CD14-positive monocyte (primary cell): Measurements from ENCODE around the gene SMIM13. TPM values are rescaled to one million over a fixed set of nuclear protein-coding genes. Genes with fewer than 3 reads are reported as not detected.

Experiments used
- DNase-seq, 3 donors: peaks; one replicate each; pipeline ENCODE4 v3.0.0-alpha.2; 2011 to 2022
- H2AFZ ChIP-seq: 2 replicates; pipeline ENCODE4 v1.6.0; 2012; ENCODE audit warnings: mild to moderate bottlenecking, low read depth, low read length, inconsistent platforms; ENCODE audit not compliant: insufficient read depth, poor library complexity, severe bottlenecking
- H3K27ac ChIP-seq, 2 donors: 1 replicate in 1 of 2; 2 replicates in 1 of 2; pipeline ENCODE4 v1.5.1; 2012 to 2013; ENCODE audit warnings: low read length in 2 of 2, control low read depth in 1 of 2, inconsistent platforms in 1 of 2, low read depth in 1 of 2, mild to moderate bottlenecking in 1 of 2
- H3K27me3 ChIP-seq, 2 donors: one replicate each; pipeline versions ENCODE4 v1.6.0 to v1.6.1; 2011 to 2013; ENCODE audit warnings: low read length in 2 of 2; ENCODE audit not compliant: control insufficient read depth in 2 of 2, insufficient read depth in 2 of 2
- H3K36me3 ChIP-seq, 2 donors: replicated peaks in 1 of 2; 1 replicate in 1 of 2; 2 replicates in 1 of 2; pipeline versions ENCODE4 v1.5.1 to v1.6.1; 2012 to 2013; ENCODE audit warnings: low read length in 2 of 2, control low read depth in 1 of 2, inconsistent platforms in 1 of 2, mild to moderate bottlenecking in 1 of 2; ENCODE audit not compliant: insufficient read depth in 2 of 2, control insufficient read depth in 1 of 2
- H3K4me1 ChIP-seq, 2 donors: 1 replicate in 1 of 2; 2 replicates in 1 of 2; pipeline versions ENCODE4 v1.5.1 to v1.6.1; 2012 to 2013; ENCODE audit warnings: low read length in 2 of 2, control low read depth in 1 of 2, inconsistent platforms in 1 of 2, mild to moderate bottlenecking in 1 of 2, moderate library complexity in 1 of 2; ENCODE audit not compliant: insufficient read depth in 2 of 2, control insufficient read depth in 1 of 2
- H3K4me2 ChIP-seq: replicated peaks from 2 replicates; pipeline ENCODE3; 2012; ENCODE audit warnings: low read length, moderate library complexity, mild to moderate bottlenecking; ENCODE audit not compliant: poor library complexity, severe bottlenecking; ENCODE audit errors: extremely low read depth
- H3K4me3 ChIP-seq, 3 experiments: fragments of 200-600 bp in 1 of 3; sonication (generic) in 1 of 3; replicated peaks in 1 of 3; 1 replicate in 2 of 3; 2 replicates in 1 of 3; pipeline ENCODE4 v1.5.1; 2011 to 2013; ENCODE audit warnings: low read length in 3 of 3, mild to moderate bottlenecking in 3 of 3, control low read depth in 2 of 3, low read depth in 2 of 3, inconsistent platforms in 1 of 3, moderate library complexity in 1 of 3
- H3K79me2 ChIP-seq: 2 replicates; pipeline ENCODE4 v1.6.0; 2012; ENCODE audit warnings: mild to moderate bottlenecking, control low read depth, inconsistent platforms, low read length, moderate library complexity; ENCODE audit not compliant: insufficient read depth
- H3K9ac ChIP-seq: 2 replicates; pipeline ENCODE4 v1.6.0; 2017; ENCODE audit warnings: low read length, mild to moderate bottlenecking; ENCODE audit not compliant: insufficient read depth, poor library complexity, severe bottlenecking
- H3K9me3 ChIP-seq, 2 donors: replicated peaks in 1 of 2; 1 replicate in 1 of 2; 2 replicates in 1 of 2; pipeline versions ENCODE4 v1.5.1 to v1.6.1; 2012 to 2013; ENCODE audit warnings: low read length in 2 of 2, control low read depth in 1 of 2; ENCODE audit not compliant: control insufficient read depth in 1 of 2, insufficient read depth in 1 of 2
- H4K20me1 ChIP-seq: 2 replicates; pipeline ENCODE4 v1.6.0; 2012; ENCODE audit warnings: mild to moderate bottlenecking, low read length, control low read depth, moderate library complexity; ENCODE audit not compliant: insufficient read depth
- H3K27ac Mint-ChIP-seq, 7 donors: one replicate each; pipeline ENCODE4 v1.8.0; 2020; ENCODE audit warnings: mild to moderate bottlenecking in 7 of 7, mixed read lengths in 7 of 7, moderate library complexity in 6 of 7, inconsistent platforms in 2 of 7
- H3K27me3 Mint-ChIP-seq, 3 donors: one replicate each; pipeline ENCODE4 v1.8.0; 2021 to 2022; ENCODE audit warnings: low read depth in 3 of 3, mild to moderate bottlenecking in 3 of 3, mixed read lengths in 3 of 3, moderate library complexity in 3 of 3, inconsistent platforms in 1 of 3
- H3K36me3 Mint-ChIP-seq, 2 donors: one replicate each; pipeline ENCODE4 v1.8.0; 2020; ENCODE audit warnings: mixed read lengths in 2 of 2, inconsistent platforms in 1 of 2, mild to moderate bottlenecking in 1 of 2
- H3K4me1 Mint-ChIP-seq: one replicate; pipeline ENCODE4 v1.8.0; 2020; ENCODE audit warnings: mild to moderate bottlenecking, mixed read lengths
- H3K4me3 Mint-ChIP-seq, 2 donors: one replicate each; pipeline ENCODE4 v1.8.0; 2020; ENCODE audit warnings: mild to moderate bottlenecking in 2 of 2, mixed read lengths in 2 of 2, moderate library complexity in 1 of 2
- H3K9me3 Mint-ChIP-seq, 7 donors: one replicate each; pipeline ENCODE4 v1.8.0; 2020 to 2022; ENCODE audit warnings: mixed read lengths in 7 of 7, mild to moderate bottlenecking in 6 of 7, moderate library complexity in 6 of 7, inconsistent platforms in 2 of 7
- WGBS: methylation state at CpG from one replicate; pipeline ENCODE4 v1.1.5; 2013; ENCODE audit warnings: missing lambda C conversion rate; ENCODE audit not compliant: insufficient coverage; 5-methylcytosine and 5-hydroxymethylcytosine counted together
- intact Hi-C, 2 donors: fragments of 100-400 bp; cut with micrococcal nuclease; formaldehyde crosslinking; loops; one replicate each; pipeline versions ENCODE4 v1.15.0 to v1.15.1; 2023
- polyA plus RNA-seq, 3 donors: library from polyadenylated mRNA; depleted of rRNA in 1 of 3; unstranded in 2 of 3; stranded (reverse) in 1 of 3; fragments of 300-500 nt in 2 of 3; fragments of >200 nt in 1 of 3; fragmentation: Illumina TruSeq in 2 of 3; gene quantifications; 1 replicate in 2 of 3; 2 replicates in 1 of 3; pipeline ENCODE4 v1.2.3, GENCODE V29; 2012 to 2021
- TF ChIP-seq, protein P1 (sequence below): fragments of 200-600 bp; IDR thresholded peaks from one replicate; pipeline ENCODE4 v1.8.0; 2022; ENCODE audit warnings: antibody characterized with exemption, mild to moderate bottlenecking

Gene SMIM13
- polyA plus RNA-seq, 3 donors = 1.4 to 3.4 (median 2.4) TPM

DNA sequence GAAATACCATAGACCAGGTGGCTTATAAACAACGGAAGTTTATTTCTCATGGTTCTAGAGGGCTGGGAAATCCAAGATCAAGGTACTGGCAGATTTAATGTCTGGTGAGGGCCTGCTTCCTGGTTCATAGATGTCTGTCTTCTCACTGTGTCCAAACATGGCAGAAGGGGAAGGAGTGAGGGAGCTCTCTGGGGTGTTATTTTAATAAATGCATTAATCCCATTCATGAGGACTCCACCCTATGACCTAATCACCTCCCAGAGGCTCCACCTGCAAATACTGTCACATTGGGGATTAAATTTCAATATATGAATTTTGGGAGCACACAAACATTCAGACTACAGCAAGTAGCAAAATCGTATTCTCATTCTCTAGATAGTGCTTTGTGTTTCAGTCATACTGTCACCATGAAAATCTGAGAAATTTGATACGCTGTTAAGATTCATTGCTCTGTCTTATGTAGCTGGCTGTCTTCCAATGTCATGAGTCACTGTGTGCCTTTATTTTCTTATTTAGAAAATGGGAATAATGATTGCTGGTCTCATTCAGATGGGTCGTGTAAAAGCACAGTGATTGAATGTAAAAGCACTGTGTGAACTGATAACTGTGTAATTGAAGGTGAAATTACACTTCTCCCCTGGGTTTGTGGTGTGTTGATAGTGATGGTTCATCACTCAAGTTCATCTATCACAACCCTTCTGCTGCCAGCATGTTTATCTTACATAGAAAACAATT is 26.8 kb downstream of the SMIM13 start:
- H3K4me2 ChIP-seq = no peak overlapping the region
- H3K36me3 ChIP-seq = no peaks in the 10 kb centered on the region
- H3K9me3 ChIP-seq = no peaks in the 10 kb centered on the region
- H3K27ac ChIP-seq = no peak overlapping the region
- no peaks in the 10 kb centered on the region for H3K4me1 ChIP-seq
- H3K4me3 Mint-ChIP-seq = no peak overlapping the region
- intact Hi-C loops = no loop called here
- TF ChIP-seq, protein P1, sequence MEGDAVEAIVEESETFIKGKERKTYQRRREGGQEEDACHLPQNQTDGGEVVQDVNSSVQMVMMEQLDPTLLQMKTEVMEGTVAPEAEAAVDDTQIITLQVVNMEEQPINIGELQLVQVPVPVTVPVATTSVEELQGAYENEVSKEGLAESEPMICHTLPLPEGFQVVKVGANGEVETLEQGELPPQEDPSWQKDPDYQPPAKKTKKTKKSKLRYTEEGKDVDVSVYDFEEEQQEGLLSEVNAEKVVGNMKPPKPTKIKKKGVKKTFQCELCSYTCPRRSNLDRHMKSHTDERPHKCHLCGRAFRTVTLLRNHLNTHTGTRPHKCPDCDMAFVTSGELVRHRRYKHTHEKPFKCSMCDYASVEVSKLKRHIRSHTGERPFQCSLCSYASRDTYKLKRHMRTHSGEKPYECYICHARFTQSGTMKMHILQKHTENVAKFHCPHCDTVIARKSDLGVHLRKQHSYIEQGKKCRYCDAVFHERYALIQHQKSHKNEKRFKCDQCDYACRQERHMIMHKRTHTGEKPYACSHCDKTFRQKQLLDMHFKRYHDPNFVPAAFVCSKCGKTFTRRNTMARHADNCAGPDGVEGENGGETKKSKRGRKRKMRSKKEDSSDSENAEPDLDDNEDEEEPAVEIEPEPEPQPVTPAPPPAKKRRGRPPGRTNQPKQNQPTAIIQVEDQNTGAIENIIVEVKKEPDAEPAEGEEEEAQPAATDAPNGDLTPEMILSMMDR = no peak
- H4K20me1 ChIP-seq = peaks cover 8% of the 10 kb centered on the region
- peaks cover 42% of the 10 kb centered on the region for H3K79me2 ChIP-seq
- H3K4me1 Mint-ChIP-seq = peaks cover 14% of the 10 kb centered on the region
- DNase-seq = no peak
- H3K36me3 Mint-ChIP-seq = peaks cover 5 to 8% of the 10 kb centered on the region in 2 donors
- no peak overlapping the region for H3K9ac ChIP-seq
- H3K27ac Mint-ChIP-seq = peak overlapping the region in 3 of 7 donors; percentile 8 to 28 (median 16)
- H3K9me3 Mint-ChIP-seq = peaks cover 0 to 7% (median 0%) of the 10 kb centered on the region in 7 donors
- 100% methylated on average over 1 of the region's 4 CpGs for WGBS
- H3K27me3 Mint-ChIP-seq = peaks cover 0 to 7% (median 0%) of the 10 kb centered on the region in 3 donors
- no peaks in the 10 kb centered on the region for H3K27me3 ChIP-seq
- H3K4me3 ChIP-seq = no peak overlapping the region
- H2AFZ ChIP-seq = no peak overlapping the region

DNA sequence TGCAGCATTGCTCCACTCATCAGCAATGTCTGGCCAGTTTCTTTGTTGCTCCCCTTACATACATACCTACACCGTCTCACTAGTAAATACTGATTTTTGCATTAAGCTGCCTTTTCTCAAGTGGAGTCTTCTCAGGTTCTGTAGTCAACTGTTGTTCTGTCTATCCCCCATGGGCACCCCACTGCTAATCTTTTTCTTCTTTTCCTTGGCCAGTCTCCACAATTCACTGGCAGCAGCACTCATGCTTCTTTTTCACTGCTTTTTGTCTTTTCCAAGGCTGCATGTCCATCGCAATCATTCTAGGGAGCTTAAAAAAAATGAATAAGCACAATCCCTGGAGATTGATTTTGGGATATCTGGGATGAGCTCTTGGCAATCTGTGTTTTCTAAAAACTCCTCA is 28.2 kb downstream of the SMIM13 start:
- H3K36me3 ChIP-seq = peaks cover 0 to 8% of the 10 kb centered on the region in 2 donors
- no peak overlapping the region for H3K9ac ChIP-seq
- no peak overlapping the region for H3K4me2 ChIP-seq
- no peaks in the 10 kb centered on the region for H3K27me3 ChIP-seq
- Mint-ChIP-seq H3K4me3 (no peak overlapping the region), H3K4me1 (peaks cover 9% of the 10 kb centered on the region), H3K36me3 (peaks cover 12 to 19% of the 10 kb centered on the region in 2 donors), H3K27ac (no peak overlapping the region), H3K9me3 (peaks cover 0 to 6% (median under 1%) of the 10 kb centered on the region in 7 donors), H3K27me3 (peaks cover 0 to 2% (median 0%) of the 10 kb centered on the region in 3 donors)
- peaks cover 41% of the 10 kb centered on the region for H3K79me2 ChIP-seq
- no peak overlapping the region for H3K27ac ChIP-seq
- peaks cover 0 to under 1% of the 10 kb centered on the region in 2 donors for H3K9me3 ChIP-seq
- 100% methylated on average over 2 of the region's 2 CpGs for WGBS
- TF ChIP-seq, protein P1 = no peak
- H2AFZ ChIP-seq = no peak overlapping the region
- H3K4me3 ChIP-seq = no peak overlapping the region
- intact Hi-C loops = no loop called here
- DNase-seq = no peak
- H3K4me1 ChIP-seq = no peaks in the 10 kb centered on the region
- H4K20me1 ChIP-seq = peaks cover 8% of the 10 kb centered on the region
